Central memory CD4-positive, alpha-beta T cell (primary cell): ENCODE data around the gene TMEM174.

ENCODE experiments used
- DNase-seq: peaks from one replicate; pipeline ENCODE4 v3.0.0; 2022
- total RNA-seq, 3 experiments: gene quantifications; one replicate each; lab custom pipeline; 2026; lab: John Stamatoyannopoulos, UW

Gene TMEM174
- total RNA-seq = 0 reads per million in 3 experiments

- no peak for DNase-seq
Observed at GRCh38 chr5:73172951-73173350, at the start of gene TMEM174. TMEM174 (plus strand) TSS chr5:73173193; CDS start chr5:73173244, 51 bp downstream.

- no peak for DNase-seq
Observed at GRCh38 chr5:73125289-73125688, 47.7 kb upstream of the TMEM174 start.

DNA sequence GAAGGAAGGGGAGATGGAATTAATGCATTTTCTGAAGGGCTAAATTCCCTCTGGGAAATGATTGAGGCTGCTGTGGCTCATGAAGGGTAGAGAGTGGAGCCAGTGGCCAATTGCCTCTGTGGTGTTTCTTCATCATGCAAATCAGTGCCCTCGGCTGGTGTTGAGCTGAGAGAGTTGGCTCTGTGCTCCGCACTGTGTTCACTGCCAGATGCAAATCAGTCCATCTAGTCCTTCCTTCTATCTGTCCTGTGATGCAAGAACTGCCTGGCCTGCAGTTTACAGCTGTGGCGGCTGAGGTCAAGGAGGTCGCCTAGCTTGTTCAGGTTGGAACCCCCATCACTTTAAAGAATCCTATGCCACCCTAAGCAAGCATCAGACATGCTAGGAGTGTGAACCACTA lies 46.6 kb upstream of the TMEM174 start:
- no peak for DNase-seq

- DNase-seq = no peak
Observed at GRCh38 chr5:73126957-73127356, 46.0 kb upstream of the TMEM174 start.

DNA sequence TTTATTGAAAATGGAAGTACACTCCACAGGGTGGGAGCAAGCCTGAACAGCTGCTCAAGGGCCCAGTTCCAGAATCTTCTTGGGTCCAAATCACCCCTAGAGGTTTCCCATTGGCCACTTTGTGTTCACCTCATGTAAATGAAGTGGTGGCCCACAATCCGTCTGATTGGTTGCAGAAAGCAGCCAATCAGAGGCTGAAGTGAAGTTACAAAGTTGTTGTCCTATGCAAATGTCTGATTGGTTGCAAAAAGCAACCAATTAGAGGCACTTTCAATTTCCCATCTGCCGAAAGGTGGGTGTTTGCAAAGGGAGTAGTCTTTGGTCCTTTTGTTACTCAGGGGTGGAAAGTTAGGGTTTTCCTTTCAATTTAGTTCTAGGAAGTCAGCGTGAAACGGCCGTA lies 43.9 kb upstream of the TMEM174 start:
- no peak for DNase-seq

DNA sequence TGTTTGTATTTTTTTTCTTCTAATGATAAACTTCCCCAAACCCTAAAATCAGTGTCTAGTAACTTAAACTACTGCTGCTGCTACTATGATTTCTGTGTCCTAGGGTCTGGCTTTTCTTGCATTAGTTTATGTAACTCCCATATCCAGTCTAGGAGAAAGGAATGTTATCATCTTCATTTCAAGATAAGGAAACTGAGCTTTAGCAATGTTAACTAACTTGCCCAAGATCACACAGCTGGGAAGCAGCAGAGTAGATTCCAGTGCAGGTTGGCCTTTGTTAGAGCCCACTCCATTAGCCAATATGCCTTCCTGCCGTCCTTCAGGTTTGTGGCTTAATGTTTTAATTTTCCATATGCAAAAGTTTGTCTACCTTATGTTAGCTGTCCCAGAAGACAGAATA lies 42.2 kb upstream of the TMEM174 start:
- DNase-seq = no peak

DNA sequence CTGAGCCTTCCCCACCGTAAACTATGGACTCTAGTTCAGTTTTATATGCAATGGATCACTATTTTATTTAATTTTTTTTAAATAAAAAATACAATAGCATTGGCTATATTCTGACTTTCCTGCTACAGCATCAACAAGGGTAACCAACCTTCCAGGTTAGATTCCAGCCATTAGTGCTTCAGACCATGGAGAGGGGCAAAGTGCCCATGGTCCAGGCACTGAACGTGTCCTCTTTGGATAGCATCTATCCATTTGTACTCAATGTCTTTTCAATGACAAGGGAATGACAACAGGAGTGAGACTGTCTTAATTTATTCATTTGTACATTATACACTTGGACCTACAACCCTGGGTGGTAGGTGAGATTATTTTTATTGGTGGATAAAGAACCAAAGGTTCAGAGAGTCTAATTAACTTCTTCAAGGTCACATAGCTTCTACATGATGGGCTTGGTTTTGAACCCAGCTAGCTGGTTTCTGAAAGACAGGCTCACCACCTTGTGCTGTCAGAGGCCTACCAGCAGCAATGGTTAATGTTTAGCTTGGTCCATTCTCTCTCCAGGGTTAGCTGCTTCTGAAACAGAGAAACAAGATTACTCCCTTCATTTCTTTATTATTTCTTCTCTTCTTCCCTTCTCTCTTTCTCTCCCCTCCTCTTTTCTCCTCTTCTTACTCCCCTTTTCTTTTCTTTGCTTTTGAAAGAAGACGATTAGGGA lies 41.1 kb upstream of the TMEM174 start:
- no peak for DNase-seq

- DNase-seq = no peak
Observed at GRCh38 chr5:73132759-73133158, 40.2 kb upstream of the TMEM174 start.

DNA sequence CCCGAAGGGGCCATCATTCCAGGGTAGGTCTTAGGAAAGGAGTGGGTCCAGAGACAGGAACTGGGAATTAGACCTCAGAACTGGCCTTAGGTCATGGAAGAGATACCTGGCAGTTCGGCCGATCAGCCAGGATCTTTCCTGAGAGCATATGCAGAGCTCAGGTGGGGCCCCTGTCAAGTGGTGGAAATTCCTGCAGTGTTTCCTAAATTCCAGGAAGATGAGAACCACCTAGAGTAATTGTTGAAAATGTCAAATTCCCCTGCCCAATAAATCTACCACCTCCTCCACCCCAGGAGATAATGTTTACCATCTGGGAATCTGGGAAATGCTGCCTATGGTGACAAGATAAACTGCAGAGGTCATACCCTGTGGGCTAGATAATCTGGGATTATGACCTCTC lies 38.0 kb upstream of the TMEM174 start:
- DNase-seq = no peak

DNA sequence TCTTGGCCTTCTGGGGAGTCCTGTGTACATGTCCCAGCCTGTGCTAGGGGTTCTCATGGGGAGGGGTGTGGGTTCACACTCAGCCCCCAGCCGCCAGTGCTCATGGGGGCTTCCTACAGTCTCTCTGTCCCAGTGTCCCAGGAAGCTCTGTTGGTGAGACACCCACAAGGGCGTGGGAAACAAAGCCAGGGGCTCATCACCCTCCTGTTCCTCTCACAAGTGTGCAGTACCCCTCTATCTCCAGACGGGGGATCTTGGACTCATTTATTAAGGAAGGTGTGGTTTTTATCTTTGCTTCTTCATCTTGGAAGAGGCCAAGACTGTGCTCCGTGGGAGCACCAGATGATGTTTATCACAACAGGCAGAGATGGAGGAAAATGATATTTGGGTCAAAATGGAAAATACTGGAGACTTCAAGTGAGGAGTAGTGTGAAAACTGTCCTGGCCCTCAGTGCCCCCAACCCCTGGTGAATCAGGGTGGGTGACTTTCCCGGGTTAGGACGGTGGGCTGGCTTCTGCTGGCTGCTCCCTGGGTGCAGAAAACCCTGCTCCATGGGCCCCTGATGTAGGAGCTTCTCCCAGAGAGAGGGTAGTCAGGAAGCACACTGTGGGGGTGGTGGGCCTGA lies 37.5 kb upstream of the TMEM174 start:
- DNase-seq = no peak

GRCh38 chr5:73136055-73136562 lies 36.9 kb upstream of the TMEM174 start:
- no peak for DNase-seq

DNA sequence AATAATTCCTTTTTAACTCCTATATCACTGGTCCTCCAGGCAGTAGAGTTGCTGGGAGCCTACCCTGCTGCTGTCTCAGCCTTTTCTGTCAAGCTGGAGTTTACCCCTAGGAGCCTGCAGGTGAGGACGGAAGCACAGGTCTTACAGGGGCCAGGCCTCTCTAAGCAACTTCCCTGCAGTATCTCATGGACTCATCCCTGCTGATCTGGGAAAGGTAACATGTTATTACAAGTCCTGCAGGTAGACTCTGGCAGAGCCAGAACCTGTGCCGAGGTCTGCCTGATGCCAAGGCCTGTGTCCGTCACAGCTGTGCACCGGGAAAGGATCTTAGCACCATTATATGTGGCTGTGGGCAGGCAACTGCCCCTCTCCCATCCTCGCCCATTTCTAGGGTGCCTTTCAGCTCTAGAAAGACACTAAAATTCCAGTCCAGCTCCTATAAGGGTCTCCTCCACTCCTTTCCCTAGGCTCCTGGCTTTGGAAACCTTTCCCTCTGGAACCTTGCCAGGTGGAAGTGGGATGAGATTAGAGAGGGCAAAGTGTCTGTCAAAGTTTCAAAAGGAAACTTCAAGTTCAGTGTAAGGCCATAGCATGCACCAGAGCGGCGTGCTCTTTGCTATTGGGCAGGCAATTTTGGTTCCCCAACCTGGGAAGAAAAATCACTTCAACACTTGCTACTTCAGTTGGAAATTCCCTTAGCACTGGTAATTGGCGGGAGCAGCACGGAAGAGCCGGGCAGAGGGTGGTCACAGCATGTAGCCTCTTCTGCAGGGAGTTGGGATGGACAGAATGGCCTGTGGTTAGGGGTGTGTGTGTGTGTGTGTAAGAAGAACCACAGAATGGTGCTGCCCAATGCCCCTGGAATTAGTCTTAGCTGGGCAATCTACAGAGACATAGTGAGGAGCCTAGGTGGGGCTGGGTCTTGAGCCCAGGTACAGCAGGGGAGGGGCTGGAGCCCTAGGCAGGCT lies 35.1 kb upstream of the TMEM174 start:
- DNase-seq = no peak

DNA sequence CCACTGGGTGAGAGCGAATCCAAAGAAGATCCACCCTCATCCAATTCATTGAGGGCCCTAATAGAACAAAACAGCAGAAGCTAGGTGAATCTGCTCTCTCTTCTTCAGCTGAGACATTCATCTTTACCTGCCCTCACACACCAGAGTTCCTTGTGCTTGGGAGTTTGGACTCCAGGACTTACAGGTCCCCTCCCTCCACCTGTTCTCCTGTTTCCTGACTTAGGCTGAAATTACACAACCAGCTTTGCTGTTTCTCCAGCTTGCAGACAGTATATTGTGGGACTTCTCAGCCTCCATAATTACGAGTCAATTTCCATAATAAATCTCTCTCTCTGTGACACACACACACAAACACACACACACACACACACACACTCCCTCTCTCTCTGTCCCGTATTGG lies 33.5 kb upstream of the TMEM174 start:
- no peak for DNase-seq

DNA sequence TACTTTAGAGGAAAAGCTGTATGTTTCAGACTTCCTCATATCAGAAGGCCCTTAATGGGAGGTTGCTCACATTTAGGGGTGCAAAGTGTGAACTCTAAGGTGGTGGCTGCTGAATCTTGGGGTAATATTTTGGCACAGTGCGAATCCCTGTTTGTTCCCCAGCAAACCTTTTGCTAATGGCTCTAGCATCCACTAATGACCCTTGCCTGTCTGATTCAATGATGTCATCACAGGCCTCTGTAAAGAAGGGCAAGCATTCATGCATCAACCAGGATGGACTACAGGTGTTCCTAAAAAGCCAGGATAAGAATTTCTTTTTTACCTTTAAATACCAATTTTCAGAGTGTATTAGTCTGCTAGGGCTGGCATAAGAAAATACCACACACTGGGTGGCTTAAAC lies 32.2 kb upstream of the TMEM174 start:
- no peak for DNase-seq

- DNase-seq = no peak
Observed at GRCh38 chr5:73142035-73142434, 31.0 kb upstream of the TMEM174 start.

DNA sequence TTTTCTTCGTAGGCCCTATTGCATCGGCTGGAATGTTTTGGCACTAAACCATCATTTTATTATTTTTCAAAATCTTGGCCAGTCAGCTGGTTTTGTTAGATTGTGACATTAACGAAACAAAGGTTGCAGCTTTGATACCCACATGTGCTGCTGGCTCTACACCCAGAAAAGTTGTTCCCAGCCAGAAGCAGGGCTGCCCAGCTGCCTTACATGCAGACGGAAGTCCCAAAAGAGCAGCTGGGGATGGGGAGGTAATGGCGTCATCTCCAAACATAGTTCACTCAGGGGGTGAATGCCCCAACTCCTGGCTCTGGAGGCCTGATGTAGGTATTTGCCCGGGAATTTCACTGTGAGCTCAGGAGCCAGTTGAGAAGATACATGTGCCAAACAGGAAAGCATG lies 29.3 kb upstream of the TMEM174 start:
- no peak for DNase-seq

DNA sequence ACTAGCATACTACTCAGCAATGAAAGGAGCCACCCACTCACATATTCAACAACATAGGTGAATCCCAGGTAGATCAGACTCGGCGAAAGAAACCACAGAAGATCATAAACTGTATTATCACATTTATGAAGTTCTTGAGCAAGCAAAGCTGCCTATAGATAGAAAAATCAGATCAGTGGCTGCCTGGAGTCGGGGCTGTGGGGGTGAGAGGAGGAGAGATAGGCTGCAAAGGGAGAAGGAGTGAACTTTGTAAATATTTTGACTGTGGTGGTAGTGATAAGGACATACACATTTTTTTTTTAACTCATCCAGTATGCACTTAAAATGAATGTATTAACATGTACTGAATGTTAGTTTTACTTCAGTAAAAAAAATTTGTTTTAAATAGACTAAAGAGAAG lies 23.5 kb upstream of the TMEM174 start:
- no peak for DNase-seq

- DNase-seq = no peak
Observed at GRCh38 chr5:73150876-73151275, 22.1 kb upstream of the TMEM174 start.

DNA sequence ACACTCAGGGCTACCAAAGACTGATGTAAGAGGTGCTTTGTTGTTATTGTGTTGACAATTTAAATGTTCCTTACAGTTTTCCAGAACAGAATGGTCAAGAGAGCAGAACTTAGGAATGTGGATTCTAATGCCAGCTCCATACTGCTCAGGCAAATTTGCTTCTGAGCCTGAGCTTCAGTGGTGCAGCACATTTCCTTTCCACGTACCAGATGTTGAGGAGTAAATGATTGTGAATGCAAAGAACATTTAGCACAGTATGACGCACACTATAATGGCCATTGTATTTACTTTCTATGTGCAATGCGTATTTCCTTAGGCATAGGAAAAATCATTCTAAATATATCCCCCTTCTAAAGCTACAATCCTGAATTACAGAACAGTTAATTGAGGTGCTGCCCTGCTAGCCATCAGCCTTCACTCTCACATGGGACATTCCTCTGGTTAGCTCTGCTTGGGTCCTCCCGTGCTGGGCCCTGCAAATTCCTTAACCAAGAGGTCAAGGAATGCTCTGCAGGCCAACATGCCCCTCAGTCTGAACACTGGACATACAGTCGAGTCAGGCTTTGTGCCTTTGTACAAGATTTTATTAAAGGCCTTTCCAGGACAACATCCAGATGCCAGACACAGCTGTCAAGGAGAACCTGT lies 21.1 kb upstream of the TMEM174 start:
- no peak for DNase-seq

DNA sequence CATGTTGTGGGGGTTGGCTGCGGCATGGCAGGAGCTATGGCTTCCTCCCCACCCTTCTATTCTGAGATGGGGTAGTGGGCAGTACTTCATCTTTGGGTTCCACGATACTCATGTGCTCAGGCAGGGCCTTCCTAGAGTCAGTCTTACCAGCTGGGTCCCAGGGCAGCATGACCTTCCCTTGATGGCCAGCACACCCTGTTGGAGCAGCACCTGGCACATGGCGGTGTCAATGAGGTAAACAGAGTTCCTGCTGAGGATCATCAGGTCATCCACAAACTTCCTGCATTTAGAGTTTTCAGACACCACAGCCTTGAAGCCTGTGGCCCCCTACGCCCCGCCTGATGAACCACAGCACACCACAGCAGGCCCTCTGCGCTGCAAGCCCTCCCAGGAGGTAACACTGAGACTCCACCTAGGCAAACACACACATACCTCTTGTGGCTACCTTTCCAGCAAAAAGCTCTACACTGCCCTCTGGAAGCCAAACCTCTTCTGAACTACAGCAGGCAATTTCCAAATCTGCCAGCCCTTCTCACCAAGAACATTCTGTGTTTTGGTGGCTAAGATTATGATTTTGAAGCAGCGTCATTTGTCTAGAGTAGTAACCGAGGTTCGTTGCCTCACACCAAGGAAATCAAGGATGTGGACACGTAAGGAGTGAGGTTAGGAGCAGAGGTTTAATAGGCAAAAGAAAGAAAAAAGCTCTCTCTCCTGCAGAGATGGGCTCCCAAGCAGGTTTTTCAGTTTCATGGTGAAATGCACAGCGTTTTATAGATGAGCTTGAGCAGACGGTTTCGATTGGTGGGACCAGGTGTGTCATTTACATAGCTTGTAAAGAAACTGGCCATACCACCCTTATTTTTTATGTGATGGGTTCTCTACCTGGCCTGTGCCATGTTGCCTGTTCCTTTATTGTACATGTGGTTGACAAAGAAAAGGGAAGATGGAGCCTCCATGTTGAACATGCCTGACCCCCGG lies 20.3 kb upstream of the TMEM174 start:
- no peak for DNase-seq

DNA sequence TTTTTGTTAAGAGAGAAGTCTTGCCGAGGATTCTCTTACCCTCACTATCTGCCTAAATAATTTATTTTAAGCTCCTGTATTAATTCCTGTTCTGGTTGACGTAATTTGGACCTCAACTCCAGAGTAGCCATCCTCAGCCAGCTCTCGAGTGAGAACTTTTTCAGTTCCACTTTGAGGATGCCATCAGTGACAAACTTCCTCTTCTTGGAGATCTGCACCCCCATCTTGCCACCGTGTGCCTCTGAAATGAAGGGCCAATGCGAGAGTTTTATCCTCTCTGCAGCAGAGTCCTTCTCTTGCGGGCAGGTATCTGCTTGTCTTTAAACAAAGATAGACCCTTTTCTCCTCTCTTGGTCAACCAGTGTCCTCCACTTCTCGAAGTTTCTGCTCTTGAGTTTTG lies 19.5 kb upstream of the TMEM174 start:
- DNase-seq = no peak
